HG03280 (cell line): ENCODE measurements around the gene GSPT2.
A peak's percentile ranks its signal among the peaks of the same experiment; 100 is the strongest.
"Not testable (repeated sequence)": the region's sequence is repeated elsewhere in the genome, so short reads cannot be mapped to it uniquely, and the experiment has no call there.

ENCODE experiments used
- ATAC-seq: cut with Tn5 transposase; IDR thresholded peaks from one replicate; pipeline ENCODE4 v1.9.1; 2021; ENCODE audit warnings: mild to moderate bottlenecking, moderate library complexity; ENCODE audit not compliant: unreplicated experiment

The GSPT2 gene

GRCh38 chrX:51743179-51743957 is at the start of gene GSPT2:
Gene GSPT2, plus strand, starts transcription at chrX:51743442. Its CDS starts 185 bp downstream, at chrX:51743627.
- ATAC-seq, result peak; percentile 92

DNA sequence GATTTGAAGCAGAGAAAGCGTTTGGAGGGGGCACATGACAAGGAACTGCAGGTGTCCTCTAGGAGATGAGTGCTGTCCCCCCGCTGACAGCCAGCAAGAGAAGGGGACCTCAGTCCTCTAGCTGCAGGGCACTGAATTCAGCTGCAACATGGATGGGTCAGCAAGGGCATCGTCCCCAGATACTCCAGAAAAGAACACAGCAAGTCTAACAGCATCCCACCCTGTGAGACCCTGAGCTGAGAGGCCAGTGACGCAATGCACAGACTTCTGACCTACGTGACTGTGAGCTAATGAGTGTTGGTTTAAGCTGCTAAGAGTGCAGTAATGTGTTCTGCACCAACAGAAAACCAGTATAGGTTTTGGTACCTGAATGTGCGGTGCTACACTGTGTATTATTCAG is 49.0 kb upstream of the GSPT2 start:
- no peak for ATAC-seq

- ATAC-seq, result no peak
Observed at GRCh38 chrX:51697397-51697796, 45.8 kb upstream of the GSPT2 start.

- not testable (repeated sequence) for ATAC-seq
Observed at GRCh38 chrX:51710277-51711164, 32.7 kb upstream of the GSPT2 start, which contains the start of gene CENPVL1. Gene CENPVL1, plus strand, starts transcription at chrX:51710512. Its CDS starts 0 bp downstream, at chrX:51710512.

DNA sequence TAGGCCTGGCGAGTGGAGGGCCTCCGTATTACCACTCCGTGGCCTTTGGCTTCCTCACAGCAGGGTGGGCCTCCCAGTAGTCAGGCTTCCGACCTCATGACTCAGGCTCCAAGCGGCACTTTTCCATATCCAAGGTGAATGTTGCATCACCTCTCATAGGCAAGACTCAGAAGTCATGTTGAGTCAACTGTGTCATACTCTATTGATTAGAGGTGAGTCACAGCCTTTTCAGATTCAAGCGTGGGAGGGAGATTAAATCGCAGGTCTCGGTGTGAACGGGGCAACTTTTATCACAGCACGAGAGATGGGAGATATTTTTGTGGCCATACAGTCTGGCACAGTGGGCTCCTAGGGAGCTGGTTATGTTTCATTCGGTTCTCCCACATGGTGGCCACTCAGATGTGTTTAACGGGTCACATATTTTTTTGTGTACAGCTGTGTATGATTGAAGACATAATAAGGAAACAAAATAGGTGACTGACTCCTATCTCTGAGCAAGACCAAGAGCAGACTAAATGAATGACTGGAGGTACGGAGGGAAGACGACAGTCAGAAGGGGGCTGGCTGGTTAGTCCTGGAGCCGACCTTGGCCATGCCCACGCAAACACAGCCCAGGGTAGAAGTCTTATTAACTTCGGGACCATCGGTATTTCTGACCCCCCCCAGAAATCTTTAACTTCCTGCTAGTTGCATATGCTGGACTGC is 30.1 kb upstream of the GSPT2 start:
- ATAC-seq, result not testable (repeated sequence)

DNA sequence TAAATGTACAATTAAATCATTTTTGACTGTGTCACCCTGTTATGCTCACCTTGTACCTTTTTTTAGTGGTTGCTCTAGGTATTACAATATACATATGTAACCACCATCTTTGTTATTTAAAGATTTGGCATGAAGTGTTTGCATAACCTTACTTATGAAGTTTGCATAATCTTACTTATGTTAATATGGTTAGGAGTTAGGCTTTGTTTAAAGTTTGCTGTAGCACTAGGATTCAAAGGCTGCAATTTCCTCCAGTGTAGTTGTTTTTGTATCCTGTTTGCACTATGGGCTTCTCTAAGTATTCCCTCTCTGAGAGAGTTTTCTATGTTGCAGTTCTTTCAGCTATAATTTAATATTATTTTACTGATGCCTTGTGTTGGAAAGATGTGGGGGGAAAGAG is 15.0 kb upstream of the GSPT2 start:
- no peak for ATAC-seq

DNA sequence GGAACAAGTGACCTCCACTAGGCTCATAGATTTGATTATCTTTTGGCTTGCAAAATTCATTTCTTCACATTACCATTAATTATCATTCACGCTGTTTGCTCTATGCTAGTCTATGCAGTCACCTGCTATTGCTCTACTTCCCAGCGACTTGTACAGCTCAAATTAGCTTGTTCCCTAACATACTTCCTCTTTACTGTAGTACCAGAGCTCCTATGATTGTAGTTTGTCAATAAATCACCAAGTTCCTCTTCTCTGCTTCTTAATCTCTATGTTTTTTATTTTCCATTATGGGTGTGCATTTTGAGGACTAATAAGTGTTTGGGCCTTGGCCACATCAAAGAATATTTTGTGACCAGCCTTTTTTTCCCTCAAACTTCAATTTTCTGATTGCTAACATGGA is 6.2 kb upstream of the GSPT2 start:
- no peak for ATAC-seq

GRCh38 chrX:51742586-51742985 is 656 bp upstream of the GSPT2 start:
- no peak for ATAC-seq

DNA sequence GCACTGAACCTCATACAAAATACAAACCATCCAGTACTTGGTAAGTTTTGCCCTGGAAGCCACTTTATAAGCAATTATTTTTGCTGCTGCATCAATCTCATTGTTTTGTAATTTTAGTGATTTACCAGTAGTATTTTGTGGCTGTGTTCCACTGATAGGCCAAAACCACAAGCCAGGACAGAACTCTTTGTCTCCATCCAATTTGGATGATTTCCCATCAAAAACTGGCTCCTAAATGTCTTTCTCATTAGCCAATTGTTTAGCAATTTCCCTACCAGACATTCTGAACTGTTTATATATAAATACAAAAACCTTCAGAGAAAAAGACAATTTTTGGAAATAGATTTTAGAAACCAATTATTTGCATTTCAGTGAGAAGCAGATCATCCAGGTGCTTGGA is 4.4 kb downstream of the GSPT2 start:
- ATAC-seq, result no peak

DNA sequence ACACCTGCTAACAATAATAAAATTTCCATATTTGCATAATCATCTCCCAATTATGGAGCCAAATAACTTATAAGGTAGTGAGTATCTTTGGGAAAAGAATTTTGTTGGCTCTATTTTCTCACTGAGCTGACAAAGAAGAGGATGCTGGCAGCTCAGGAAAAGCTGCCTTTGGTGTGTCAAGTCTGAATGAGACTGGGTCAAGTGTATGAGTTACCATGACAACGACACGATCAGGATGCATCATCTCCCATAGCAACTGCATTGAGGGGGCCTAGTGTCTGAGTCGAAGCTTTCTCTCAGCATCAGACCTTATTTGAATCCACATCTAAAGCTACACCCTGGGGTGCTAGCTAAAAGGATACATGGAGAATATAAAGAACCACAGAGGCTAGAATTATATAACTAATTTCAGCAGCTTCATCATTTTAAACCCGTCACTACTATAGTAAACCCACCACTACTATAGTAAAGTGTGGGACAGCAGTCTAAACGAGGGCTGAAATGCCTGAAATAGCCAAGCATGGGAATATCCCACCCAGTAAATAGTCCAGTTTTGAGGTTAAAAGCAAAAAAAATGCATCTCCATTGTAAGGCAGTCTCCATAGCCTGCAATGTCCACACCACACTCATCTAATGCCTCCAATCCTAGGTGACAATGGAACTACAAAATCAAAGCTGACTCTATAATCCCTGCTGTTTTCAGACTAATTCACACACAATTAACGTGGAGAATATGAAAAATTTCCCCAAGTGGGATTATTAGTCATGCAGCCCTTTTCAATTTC is 16.0 kb downstream of the GSPT2 start:
- ATAC-seq, result no peak

DNA sequence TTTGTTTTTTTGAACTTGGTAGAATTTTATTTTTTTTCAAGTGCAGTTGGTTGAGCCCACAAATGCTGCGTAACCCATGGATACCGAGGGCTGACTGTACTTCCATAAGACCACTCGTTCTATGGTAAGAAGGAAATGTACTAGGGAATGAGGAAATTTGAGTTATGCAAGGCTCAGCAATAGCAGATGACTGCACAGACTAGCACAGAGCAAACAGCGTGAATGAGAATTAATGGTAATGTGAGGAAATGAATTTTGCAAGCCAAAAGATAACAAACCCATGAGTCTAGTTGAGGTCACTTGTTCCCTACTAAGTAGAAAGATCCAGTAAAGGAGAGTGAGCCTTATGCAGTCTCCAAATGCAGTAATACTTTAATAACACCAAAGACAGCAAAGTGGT is 17.4 kb downstream of the GSPT2 start:
- ATAC-seq, result no peak

GRCh38 chrX:51766546-51766945 is 23.3 kb downstream of the GSPT2 start:
- ATAC-seq, result no peak

DNA sequence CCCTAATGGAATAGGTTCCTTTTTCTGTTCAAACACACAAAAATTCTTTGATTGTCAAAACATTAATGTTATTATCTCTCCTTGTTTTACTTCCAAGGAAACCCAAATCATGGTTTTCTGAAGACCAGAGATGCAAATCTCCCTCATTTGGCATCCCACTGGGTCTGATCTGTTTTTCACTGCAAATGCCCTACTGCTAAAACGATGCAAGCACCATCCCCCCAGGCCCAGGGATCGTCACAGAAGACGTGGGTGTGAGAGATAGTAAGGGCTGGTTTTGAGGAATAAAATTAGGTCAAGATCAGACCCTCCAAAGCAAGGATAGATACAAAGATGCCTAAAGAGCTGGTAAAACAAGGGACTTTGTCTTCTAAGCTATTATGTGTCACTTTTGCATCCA is 33.6 kb downstream of the GSPT2 start:
- ATAC-seq, result no peak

GRCh38 chrX:51779306-51779705 is 36.1 kb downstream of the GSPT2 start:
- ATAC-seq, result no peak

GRCh38 chrX:51795136-51795535 is 51.9 kb downstream of the GSPT2 start:
- no peak for ATAC-seq
